K562 (cell line): ENCODE results near the gene MYO18B. TPM values are rescaled to one million over a fixed set of nuclear protein-coding genes. Genes with fewer than 3 reads are reported as not detected.

Experiments
- ATAC-seq: fragments of 200-7000 bp; cut with Tn5 transposase; 3 replicates; pipeline ENCODE4 v1.9.1; 2020; ENCODE audit warnings: moderate library complexity
- BruUV-seq: library from RNA; stranded (reverse); fragments of 400-500 nt; replicated peaks from 2 replicates; lab custom pipeline; 2021; lab: Mats Ljungman, UMichigan
- CTCF ChIA-PET: fragments of 300-600 bp; formaldehyde crosslinking; extraction: SDS; loops from one replicate; lab custom pipeline; 2021; ENCODE audit warnings: low intra/inter-chr PET ratio; lab: Yijun Ruan, JAX
- POLR2A ChIA-PET: fragments of 300-600, 350-650 bp; sonication (Branson Sonifier 250); formaldehyde crosslinking; extraction: SDS; loops from one replicate; lab custom pipeline; 2021; ENCODE audit warnings: antibody characterized with exemption, inconsistent platforms; lab: Yijun Ruan, JAX
- DNase-seq, 4 experiments: peaks; one replicate each; pipeline versions ENCODE4 v3.0.0 to v3.0.0-alpha.2; 2011 to 2018; ENCODE audit warnings: low spot score in 3 of 4, mixed read lengths in 3 of 4; ENCODE audit errors: extremely low read depth in 1 of 4
- FAIRE-seq: peaks from 2 replicates; lab custom pipeline; 2011; peaks lifted over from hg19 to GRCh38; lab: Jason Lieb, UNC
- H2AFZ ChIP-seq: 2 replicates; pipeline ENCODE4 v1.6.0; 2011; ENCODE audit warnings: low read depth, low read length, control low read depth, inconsistent platforms
- H3K27ac ChIP-seq: fragments of 200-600 bp; 3 replicates; pipeline ENCODE4 v1.8.0; 2011; ENCODE audit warnings: low read depth, mild to moderate bottlenecking, control low read depth, inconsistent platforms, low read length, moderate library complexity, mixed read lengths; ENCODE audit errors: extremely low read depth
- H3K27me3 ChIP-seq, 2 experiments: fragments of 300-600 bp in 1 of 2; 2 replicates in 1 of 2; 3 replicates in 1 of 2; pipeline versions ENCODE4 v1.6.0 to v1.8.0; 2011; ENCODE audit warnings: inconsistent platforms in 2 of 2, low read length in 2 of 2, mild to moderate bottlenecking in 1 of 2, mixed read lengths in 1 of 2, moderate library complexity in 1 of 2; ENCODE audit not compliant: control insufficient read depth in 2 of 2, insufficient read depth in 2 of 2
- H3K36me3 ChIP-seq: fragments of 300-600 bp; 3 replicates; pipeline ENCODE4 v1.8.0; 2011; ENCODE audit warnings: mild to moderate bottlenecking, low read length, inconsistent platforms; ENCODE audit not compliant: control insufficient read depth, insufficient read depth
- H3K4me1 ChIP-seq, 2 experiments: fragments of 200-600 bp in 1 of 2; replicated peaks in 1 of 2; 2 replicates in 1 of 2; 3 replicates in 1 of 2; pipeline versions ENCODE4 v1.5.1 to v1.8.0; 2011; ENCODE audit warnings: inconsistent platforms in 2 of 2, low read length in 2 of 2, mild to moderate bottlenecking in 1 of 2, mixed read lengths in 1 of 2, moderate library complexity in 1 of 2; ENCODE audit not compliant: control insufficient read depth in 2 of 2, insufficient read depth in 2 of 2
- H3K4me2 ChIP-seq: 2 replicates; pipeline ENCODE4 v1.6.1; 2011; ENCODE audit warnings: low read length, control low read depth, inconsistent platforms, mixed read lengths; ENCODE audit not compliant: insufficient read depth
- H3K4me3 ChIP-seq: fragments of 200-600 bp; sonication (generic), shearing (Covaris generic); 2 replicates; pipeline ENCODE4 v1.5.1; 2016; ENCODE audit warnings: control low read depth, inconsistent platforms
- H3K79me2 ChIP-seq: fragments of 200-600 bp; 3 replicates; pipeline ENCODE4 v1.8.0; 2011; ENCODE audit warnings: low read length, inconsistent platforms; ENCODE audit not compliant: control insufficient read depth, insufficient read depth
- H3K9ac ChIP-seq, 2 experiments: 2 replicates each; pipeline versions ENCODE4 v1.6.0 to v1.6.1; 2011; ENCODE audit warnings: low read depth in 2 of 2, low read length in 2 of 2, control low read depth in 1 of 2, inconsistent platforms in 1 of 2, mild to moderate bottlenecking in 1 of 2, mixed read lengths in 1 of 2; ENCODE audit not compliant: insufficient read depth in 1 of 2
- H3K9me1 ChIP-seq: one replicate; pipeline ENCODE4 v1.6.0; 2011; ENCODE audit warnings: inconsistent platforms, mild to moderate bottlenecking, low read length, moderate library complexity; ENCODE audit not compliant: control insufficient read depth, insufficient read depth
- H3K9me3 ChIP-seq: replicated peaks from 2 replicates; pipeline ENCODE4 v1.5.1; 2011; ENCODE audit warnings: low read depth, low read length, inconsistent platforms; ENCODE audit not compliant: control insufficient read depth, insufficient read depth
- H4K20me1 ChIP-seq: replicated peaks from 2 replicates; pipeline ENCODE4 v1.6.1; 2011; ENCODE audit warnings: low read length, inconsistent platforms, mixed read lengths; ENCODE audit not compliant: control insufficient read depth, insufficient read depth
- ARID3A ChIP-seq: IDR thresholded peaks from 2 replicates; pipeline ENCODE4 v1.6.1; 2012; ENCODE audit warnings: low read depth, low read length, improper control_type of control experiment, borderline replicate concordance
- ATF3 ChIP-seq, 2 experiments: fragments of 450-650 bp in 1 of 2; sonication (generic) in 1 of 2; formaldehyde crosslinking in 1 of 2; IDR thresholded peaks in 1 of 2; conservative IDR thresholded peaks in 1 of 2; 2 replicates each; pipeline versions ENCODE4 v1.6.1 to v1.8.1; 2016 to 2023; ENCODE audit warnings: mild to moderate bottlenecking in 2 of 2, moderate library complexity in 2 of 2, inconsistent platforms in 1 of 2, missing genetic modification reagents in 1 of 2
- C11orf30 ChIP-seq: fragments of 450-650 bp; IDR thresholded peaks from 2 replicates; pipeline ENCODE4 v1.6.1; 2016; ENCODE audit warnings: low read depth, mild to moderate bottlenecking
- EP300 ChIP-seq: IDR thresholded peaks from 2 replicates; pipeline ENCODE4 v1.6.1; 2012; ENCODE audit warnings: low read length, improper control_type of control experiment
- GATAD2B ChIP-seq: fragments of 450-650 bp; IDR thresholded peaks from 2 replicates; pipeline ENCODE4 v1.6.1; 2017; ENCODE audit warnings: mild to moderate bottlenecking, borderline replicate concordance
- NFXL1 ChIP-seq: fragments of 450-650 bp; formaldehyde crosslinking; IDR thresholded peaks from 2 replicates; pipeline ENCODE4 v1.4.0; 2021; ENCODE audit warnings: mild to moderate bottlenecking
- RHOXF2B ChIP-seq: fragments of 250-450 bp; sonication (Bioruptor Pico); conservative IDR thresholded peaks from 2 replicates; pipeline ENCODE4 v1.5.1; 2021
- ZC3H4 ChIP-seq: sonication (generic); formaldehyde crosslinking; IDR thresholded peaks from 2 replicates; pipeline ENCODE4 v1.9.0; 2021; ENCODE audit warnings: missing genetic modification reagents, borderline replicate concordance
- ZNF12 ChIP-seq: sonication (generic); formaldehyde crosslinking; IDR thresholded peaks from 2 replicates; pipeline ENCODE4 v1.4.0; 2020; ENCODE audit warnings: mild to moderate bottlenecking, missing genetic modification reagents
- ZNF347 ChIP-seq: fragments of 450-650 bp; formaldehyde crosslinking; IDR thresholded peaks from 2 replicates; pipeline ENCODE4 v1.4.0; 2020; ENCODE audit warnings: low read depth, mild to moderate bottlenecking, moderate library complexity
- WGBS: fragments of 100-300 bp; shearing (Covaris generic); methylation state at CpG from one replicate; pipeline ENCODE4 v1.1.6; 2016; ENCODE audit warnings: low coverage, mixed read lengths; ENCODE audit not compliant: insufficient coverage; ENCODE audit errors: missing lambda C conversion rate; 5-methylcytosine and 5-hydroxymethylcytosine counted together
- in situ Hi-C: fragments of 300-500 bp; cut with MboI; formaldehyde crosslinking; loops from 4 replicates; pipeline ENCODE4 v1.15.0; 2018; ENCODE audit warnings: inconsistent platforms, mixed read lengths
- intact Hi-C: fragments of 100-400 bp; cut with micrococcal nuclease; formaldehyde crosslinking; loops from 2 replicates; pipeline ENCODE4 v1.14.2; 2022
- polyA plus RNA-seq, 8 experiments: library from polyadenylated mRNA; depleted of rRNA in 4 of 8; stranded (reverse) in 5 of 8; unstranded in 3 of 8; fragments of >200 nt; fragmentation: Nextera tagmentation in 2 of 8; fragmentation: Illumina TruSeq in 1 of 8; extraction: Ambion mirVana in 2 of 8; extraction: Trizol in 1 of 8; gene quantifications; 2 replicates each; pipeline versions ENCODE4 v1.2.1 to v1.2.3, GENCODE V29; 2011 to 2014; ENCODE audit warnings: inconsistent platforms in 1 of 8, missing spikeins in 1 of 8
- total RNA-seq, 7 experiments: library from RNA; depleted of rRNA in 6 of 7; stranded (reverse); fragments of >200 nt in 6 of 7; fragmentation: Illumina TruSeq in 2 of 7; extraction: Trizol in 2 of 7; gene quantifications; 2 replicates each; pipeline versions ENCODE4 v1.2.1 to v1.2.3, GENCODE V29; 2011 to 2021; ENCODE audit warnings: low replicate concordance in 1 of 7
- TF ChIP-seq, protein P1 (sequence below): fragments of 250-450 bp; sonication (Bioruptor Pico); IDR thresholded peaks from 2 replicates; pipeline ENCODE4 v1.8.0; 2022; ENCODE audit warnings: moderate library complexity, mild to moderate bottlenecking, inconsistent platforms
- TF ChIP-seq, protein P2 (sequence below): sonication (generic); formaldehyde crosslinking; IDR thresholded peaks from 2 replicates; pipeline ENCODE4 v1.9.0; 2022; ENCODE audit warnings: mild to moderate bottlenecking, missing genetic modification reagents

The MYO18B gene
- total and polyA plus RNA-seq, 9 of the 15 experiments (the other 6 are each of a cell fraction or from before 2014, with no cell fraction given), result 0.06 to 7.0 (median 4.3) TPM

- no peak for TF ChIP-seq ATF3 (IDR thresholded peaks at IDR 0.05)
- no peak for TF ChIP-seq ATF3 (CRISPR knock-in tag; conservative IDR thresholded peaks at IDR 0.05)
- no peak for TF ChIP-seq NFXL1 (CRISPR knock-in tag)
- no peak for TF ChIP-seq ZC3H4 (CRISPR knock-in tag)
- TF ChIP-seq GATAD2B, result no peak
- no peak for TF ChIP-seq ZNF12 (CRISPR knock-in tag)
- TF ChIP-seq, protein P1, sequence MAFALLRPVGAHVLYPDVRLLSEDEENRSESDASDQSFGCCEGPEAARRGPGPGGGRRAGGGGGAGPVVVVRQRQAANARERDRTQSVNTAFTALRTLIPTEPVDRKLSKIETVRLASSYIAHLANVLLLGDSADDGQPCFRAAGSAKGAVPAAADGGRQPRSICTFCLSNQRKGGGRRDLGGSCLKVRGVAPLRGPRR, result no peak
These were observed 107.0 kb downstream of the MYO18B start (continued) for GRCh38 chr22:25848954-25849353.

GRCh38 chr22:25849522-25849921, 107.5 kb downstream of the MYO18B start:
- Histone ChIP-seq H3K79me2 (no peaks in the 10 kb centered on the region), H2AFZ (no peak overlapping the region), H3K9me1 (no peaks in the 10 kb centered on the region), H3K36me3 (peaks cover 25% of the 10 kb centered on the region; the same call in 2 of the 3 replicates), H3K4me1 (peaks cover 5 to 11% of the 10 kb centered on the region in 2 experiments; a peak in 4 of 5 replicates), H3K27ac (no peak overlapping the region), H3K4me2 (no peak overlapping the region), H4K20me1 (no peaks in the 10 kb centered on the region), H3K9me3 (no peaks in the 10 kb centered on the region), H3K9ac (no peak overlapping the region), H3K27me3 (no peaks in the 10 kb centered on the region), H3K4me3 (no peak overlapping the region)
- no peak for ATAC-seq
- 78% methylated on average over 6 of the region's 6 CpGs for whole genome bisulfite sequencing
- DNase-seq, result no peak
- intact Hi-C loops (no loop called here), in situ Hi-C loops (no loop called here)
- FAIRE-seq, result no peak
- TF ChIP-seq EP300 (no peak), RHOXF2B (CRISPR knock-in tag) (no peak), C11orf30 (no peak), ARID3A (no peak), ZNF347 (CRISPR knock-in tag) (no peak)
- TF ChIP-seq, protein P2, sequence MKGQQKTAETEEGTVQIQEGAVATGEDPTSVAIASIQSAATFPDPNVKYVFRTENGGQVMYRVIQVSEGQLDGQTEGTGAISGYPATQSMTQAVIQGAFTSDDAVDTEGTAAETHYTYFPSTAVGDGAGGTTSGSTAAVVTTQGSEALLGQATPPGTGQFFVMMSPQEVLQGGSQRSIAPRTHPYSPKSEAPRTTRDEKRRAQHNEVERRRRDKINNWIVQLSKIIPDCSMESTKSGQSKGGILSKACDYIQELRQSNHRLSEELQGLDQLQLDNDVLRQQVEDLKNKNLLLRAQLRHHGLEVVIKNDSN, result no peak
- ChIA-PET POLR2A (interaction anchor here (0.7 kb wide), 1 partner anchor 668 kb away, joined by 3 read pairs; no protein-coding TSS in a partner anchor), CTCF (no interaction called here)
- no TSS peak for BruUV-seq
